T-cell (primary cell): ENCODE data around the gene TSPAN12. TPM values are rescaled to one million over a fixed set of nuclear protein-coding genes. Genes with fewer than 3 reads are reported as not detected.

Source experiments
- ATAC-seq, 4 experiments: fragments of 200-7000 bp in 3 of 4; fragments of 150-1000 bp in 1 of 4; cut with Tn5 transposase; replicated peaks in 1 of 4; 1 replicate in 3 of 4; 2 replicates in 1 of 4; pipeline ENCODE4 v1.10.0; 2021; ENCODE audit warnings: moderate library complexity in 3 of 4, mild to moderate bottlenecking in 2 of 4, moderate number of reproducible peaks in 1 of 4
- CTCF ChIA-PET, 2 donors: fragments of 300-600 bp; sonication (Branson Sonifier 250); formaldehyde crosslinking; loops; one replicate each; lab custom pipeline; 2022; ENCODE audit warnings: antibody characterized with exemption in 2 of 2; lab: Charles Lee
- POLR2A ChIA-PET, 2 donors: fragments of 300-600 bp; sonication (Branson Sonifier 250); formaldehyde crosslinking; loops; one replicate each; lab custom pipeline; 2022; ENCODE audit warnings: antibody characterized with exemption in 2 of 2; lab: Charles Lee
- DNase-seq, 35 experiments: peaks; one replicate each; pipeline versions ENCODE4 v3.0.0 to v3.0.0-alpha.2; 2013 to 2023
- H3K27ac ChIP-seq: one replicate; pipeline ENCODE4 v1.5.1; 2013; ENCODE audit warnings: low read length
- H3K27me3 ChIP-seq, 2 experiments: replicated peaks in 1 of 2; 1 replicate in 1 of 2; 2 replicates in 1 of 2; pipeline versions ENCODE4 v1.6.1 to v1.7.0; 2013; ENCODE audit warnings: low read length in 1 of 2, mixed read lengths in 1 of 2; ENCODE audit not compliant: control insufficient read depth in 2 of 2, insufficient read depth in 2 of 2; ENCODE audit errors: extremely low read depth in 1 of 2
- H3K36me3 ChIP-seq, 2 donors: 1 replicate in 1 of 2; 2 replicates in 1 of 2; pipeline versions ENCODE4 v1.6.1 to v1.7.0; 2013; ENCODE audit warnings: low read length in 1 of 2; ENCODE audit not compliant: control insufficient read depth in 2 of 2, insufficient read depth in 1 of 2; ENCODE audit errors: extremely low read depth in 1 of 2
- H3K4me1 ChIP-seq, 2 experiments: 1 replicate in 1 of 2; 2 replicates in 1 of 2; pipeline versions ENCODE4 v1.6.1 to v1.7.0; 2013; ENCODE audit warnings: low read length in 2 of 2, mixed read lengths in 1 of 2; ENCODE audit not compliant: insufficient read depth in 2 of 2, control insufficient read depth in 1 of 2; ENCODE audit errors: extremely low read depth in 1 of 2
- H3K4me3 ChIP-seq, 2 donors: 1 replicate in 1 of 2; 2 replicates in 1 of 2; pipeline versions ENCODE4 v1.5.1 to v1.7.0; 2013; ENCODE audit warnings: mild to moderate bottlenecking in 2 of 2, low read length in 1 of 2, moderate library complexity in 1 of 2; ENCODE audit not compliant: control insufficient read depth in 1 of 2; ENCODE audit errors: extremely low read depth in 1 of 2
- H3K9me3 ChIP-seq: 2 replicates; pipeline ENCODE4 v1.7.0; 2013
- H3K27ac Mint-ChIP-seq, 2 donors: one replicate each; pipeline ENCODE4 v1.8.0; 2020 to 2021; ENCODE audit warnings: mild to moderate bottlenecking in 2 of 2, mixed read lengths in 2 of 2
- H3K27me3 Mint-ChIP-seq, 2 donors: one replicate each; pipeline ENCODE4 v1.8.0; 2021 to 2022; ENCODE audit warnings: mixed read lengths in 2 of 2
- H3K36me3 Mint-ChIP-seq: one replicate; pipeline ENCODE4 v1.8.0; 2021; ENCODE audit warnings: mixed read lengths
- H3K4me1 Mint-ChIP-seq, 3 donors: one replicate each; pipeline ENCODE4 v1.8.0; 2020 to 2022; ENCODE audit warnings: mixed read lengths in 3 of 3, mild to moderate bottlenecking in 1 of 3
- H3K4me3 Mint-ChIP-seq, 3 donors: one replicate each; pipeline ENCODE4 v1.8.0; 2020 to 2022; ENCODE audit warnings: mild to moderate bottlenecking in 3 of 3, mixed read lengths in 3 of 3, moderate library complexity in 3 of 3
- H3K9me3 Mint-ChIP-seq, 3 donors: one replicate each; pipeline ENCODE4 v1.8.0; 2020 to 2022; ENCODE audit warnings: mixed read lengths in 3 of 3
- WGBS: methylation state at CpG from one replicate; pipeline ENCODE4 v1.1.5; 2013; ENCODE audit warnings: missing lambda C conversion rate; ENCODE audit not compliant: insufficient coverage; 5-methylcytosine and 5-hydroxymethylcytosine counted together
- total RNA-seq, 35 experiments: library from RNA in 6 of 35; stranded (reverse) in 6 of 35; fragments of 120-200 nt in 1 of 35; gene quantifications; one replicate each; pipeline versions ENCODE4 v1.2.1 to v1.2.4 and lab custom pipeline; 2013 to 2026

TSPAN12 gene
- total RNA-seq, 5 donors from 2014 or later (not counting 1 experiment from before 2014, with no cell fraction given), result 0.33 to 0.44 (median 0.41) TPM; not detected in 2

GRCh38 chr7:120836556-120837115 lies 21.3 kb downstream of the TSPAN12 start:
- Histone ChIP-seq H3K4me1 (no peaks in the 10 kb centered on the region), H3K9me3 (no peaks in the 10 kb centered on the region), H3K36me3 (no peaks in the 10 kb centered on the region), H3K4me3 (no peak overlapping the region), H3K27ac (no peak overlapping the region), H3K27me3 (no peaks in the 10 kb centered on the region)
- ATAC-seq, result no peak
- H3K9me3 Mint-ChIP-seq, result no peaks in the 10 kb centered on the region
- POLR2A ChIA-PET, result no interaction called here
- no peak overlapping the region for H3K4me3 Mint-ChIP-seq
- no peaks in the 10 kb centered on the region for H3K4me1 Mint-ChIP-seq
- H3K27ac Mint-ChIP-seq, result no peak overlapping the region
- no peaks in the 10 kb centered on the region for H3K36me3 Mint-ChIP-seq
- CTCF ChIA-PET, result no interaction called here
- no CpG with 5 or more reads among the region's 1 CpG for WGBS
- DNase-seq, result no peak
- H3K27me3 Mint-ChIP-seq, result peaks cover 5 to 8% of the 10 kb centered on the region in 2 donors

- 100% methylated on average over 2 of the region's 2 CpGs for WGBS
- Histone ChIP-seq H3K27ac (no peak overlapping the region), H3K4me1 (no peaks in the 10 kb centered on the region), H3K36me3 (no peaks in the 10 kb centered on the region), H3K27me3 (no peaks in the 10 kb centered on the region), H3K4me3 (no peak overlapping the region), H3K9me3 (no peaks in the 10 kb centered on the region)
- POLR2A ChIA-PET, result no interaction called here
- no peak for ATAC-seq
- Mint-ChIP-seq H3K9me3 (peaks cover 0 to 4% (median 4%) of the 10 kb centered on the region in 3 donors), H3K4me3 (no peak overlapping the region), H3K4me1 (no peaks in the 10 kb centered on the region), H3K36me3 (no peaks in the 10 kb centered on the region), H3K27me3 (peaks cover 10 to 18% of the 10 kb centered on the region in 2 donors), H3K27ac (no peak overlapping the region)
- no peak for DNase-seq
- CTCF ChIA-PET, result interaction anchor here in 1 of 2 donors (1.0 kb wide), 1 partner anchor 28 kb away, joined by 4 read pairs; no protein-coding TSS in a partner anchor
These were observed 23.2 kb downstream of the TSPAN12 start for GRCh38 chr7:120834726-120835125.

DNA sequence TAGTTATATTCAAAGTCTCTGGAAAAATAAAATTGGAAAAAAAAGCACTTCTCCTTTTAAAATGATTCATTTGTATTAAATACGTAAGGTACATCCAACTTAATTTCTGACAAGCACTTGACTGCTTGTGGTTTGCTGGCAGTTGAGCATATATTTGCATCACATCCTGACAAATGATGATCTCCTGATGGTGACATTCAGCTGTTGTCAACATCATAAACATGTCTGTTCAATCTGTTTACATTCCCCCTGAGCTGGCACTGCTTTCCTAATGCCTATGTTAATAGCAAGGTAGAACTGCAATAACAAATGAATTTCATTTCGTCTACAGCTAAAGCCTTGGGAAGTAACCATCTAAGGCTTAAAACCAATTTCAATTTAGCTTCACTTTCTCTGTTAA lies 24.4 kb downstream of the TSPAN12 start:
- WGBS, result no CpG with 5 or more reads among the region's 2 CpGs
- Mint-ChIP-seq H3K27ac (no peak overlapping the region), H3K4me1 (no peaks in the 10 kb centered on the region), H3K9me3 (peaks cover 0 to 4% (median 4%) of the 10 kb centered on the region in 3 donors), H3K4me3 (no peak overlapping the region), H3K27me3 (peaks cover 10 to 13% of the 10 kb centered on the region in 2 donors), H3K36me3 (no peaks in the 10 kb centered on the region)
- Histone ChIP-seq H3K36me3 (no peaks in the 10 kb centered on the region), H3K4me1 (no peaks in the 10 kb centered on the region), H3K4me3 (no peak overlapping the region), H3K27me3 (no peaks in the 10 kb centered on the region), H3K27ac (no peak overlapping the region), H3K9me3 (no peaks in the 10 kb centered on the region)
- ChIA-PET CTCF (interaction anchor here in 1 of 2 donors (1.0 kb wide), 1 partner anchor 27 kb away, joined by 4 read pairs; no protein-coding TSS in a partner anchor), POLR2A (no interaction called here)
- DNase-seq (no peak), ATAC-seq (no peak)

GRCh38 chr7:120832803-120833202 lies 25.1 kb downstream of the TSPAN12 start:
- Mint-ChIP-seq H3K27ac (no peak overlapping the region), H3K4me3 (no peak overlapping the region), H3K36me3 (no peaks in the 10 kb centered on the region), H3K27me3 (peaks cover 16 to 17% of the 10 kb centered on the region in 2 donors), H3K9me3 (peaks cover 0 to 4% (median 4%) of the 10 kb centered on the region in 3 donors), H3K4me1 (no peaks in the 10 kb centered on the region)
- Histone ChIP-seq H3K27me3 (no peaks in the 10 kb centered on the region), H3K36me3 (no peaks in the 10 kb centered on the region), H3K27ac (no peak overlapping the region), H3K4me1 (no peaks in the 10 kb centered on the region), H3K4me3 (no peak overlapping the region), H3K9me3 (no peaks in the 10 kb centered on the region)
- ChIA-PET POLR2A (no interaction called here), CTCF (no interaction called here)
- DNase-seq (no peak), ATAC-seq (no peak)
- WGBS, result no CpG with 5 or more reads among the region's 2 CpGs

DNA sequence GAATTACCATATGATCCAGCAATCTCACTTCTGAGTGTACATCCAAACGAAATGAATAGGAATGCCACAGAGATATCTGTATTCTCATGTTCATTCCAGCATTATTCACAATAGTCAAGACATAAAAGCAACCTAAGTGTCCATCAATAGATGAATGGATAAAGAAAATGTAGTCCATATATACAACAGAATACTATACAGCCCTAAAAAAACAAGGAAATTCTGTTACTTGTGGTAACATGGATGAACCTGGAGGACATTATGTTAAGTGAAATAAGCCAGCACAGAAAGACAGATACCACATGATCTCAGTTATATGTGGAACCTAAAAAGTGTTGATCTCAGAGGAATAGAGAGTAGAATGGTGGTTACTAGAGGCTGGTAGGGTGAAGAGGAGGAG lies 26.7 kb downstream of the TSPAN12 start:
- Mint-ChIP-seq H3K9me3 (peaks cover 0 to 4% (median 4%) of the 10 kb centered on the region in 3 donors), H3K36me3 (no peaks in the 10 kb centered on the region), H3K27me3 (peaks cover 15 to 19% of the 10 kb centered on the region in 2 donors), H3K4me3 (no peak overlapping the region), H3K4me1 (no peaks in the 10 kb centered on the region), H3K27ac (no peak overlapping the region)
- Histone ChIP-seq H3K27ac (no peak overlapping the region), H3K4me1 (no peaks in the 10 kb centered on the region), H3K27me3 (no peaks in the 10 kb centered on the region), H3K4me3 (no peak overlapping the region), H3K9me3 (no peaks in the 10 kb centered on the region), H3K36me3 (no peaks in the 10 kb centered on the region)
- ATAC-seq, result no peak
- DNase-seq, result no peak
- POLR2A ChIA-PET, result no interaction called here
- CTCF ChIA-PET, result no interaction called here
- no CpG with 5 or more reads among the region's 1 CpG for WGBS

DNA sequence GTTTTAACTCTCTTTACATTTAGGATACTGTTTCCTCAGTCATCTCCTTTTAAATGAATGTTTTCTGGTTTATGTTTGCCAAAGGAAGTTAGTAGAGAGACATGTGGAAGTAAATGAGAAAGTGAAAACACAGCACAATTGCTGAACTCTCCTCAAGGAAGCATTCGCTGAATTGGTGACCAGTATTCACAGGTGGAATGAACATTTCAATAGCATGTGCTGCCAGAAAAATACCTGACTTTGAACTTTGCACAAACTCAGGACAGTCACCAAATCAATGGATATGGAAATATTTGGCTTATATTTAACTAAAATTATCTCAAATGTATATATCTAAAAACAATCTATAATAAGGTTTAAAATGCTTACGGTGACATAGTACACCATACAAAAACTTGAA lies 28.5 kb downstream of the TSPAN12 start:
- H3K36me3 ChIP-seq, result no peaks in the 10 kb centered on the region
- no CpG with 5 or more reads among the region's 2 CpGs for WGBS
- POLR2A ChIA-PET, result no interaction called here

More for the DNA sequence above, 28.5 kb downstream of the TSPAN12 start:
- no peaks in the 10 kb centered on the region for H3K9me3 ChIP-seq
- Mint-ChIP-seq H3K36me3 (no peaks in the 10 kb centered on the region), H3K27ac (no peak overlapping the region), H3K9me3 (peaks cover 0 to 4% (median 4%) of the 10 kb centered on the region in 3 donors), H3K4me1 (no peaks in the 10 kb centered on the region), H3K27me3 (peaks cover 18 to 22% of the 10 kb centered on the region in 2 donors), H3K4me3 (no peak overlapping the region)
- DNase-seq, result no peak
- no peaks in the 10 kb centered on the region for H3K4me1 ChIP-seq
- CTCF ChIA-PET, result no interaction called here
- no peak overlapping the region for H3K4me3 ChIP-seq
- ATAC-seq, result no peak
- no peaks in the 10 kb centered on the region for H3K27me3 ChIP-seq
- H3K27ac ChIP-seq, result no peak overlapping the region
